HG02970 (cell line): ENCODE measurements around the gene TSC2.
"Not testable (repeated sequence)": the region's sequence is repeated elsewhere in the genome, so short reads cannot be mapped to it uniquely, and the experiment has no call there.

ENCODE experiments used
- ATAC-seq: cut with Tn5 transposase; IDR thresholded peaks from one replicate; pipeline ENCODE4 v1.9.1; 2021; ENCODE audit warnings: mild to moderate bottlenecking, moderate library complexity, moderate number of reproducible peaks; ENCODE audit not compliant: unreplicated experiment, low FRiP score

Gene TSC2

DNA sequence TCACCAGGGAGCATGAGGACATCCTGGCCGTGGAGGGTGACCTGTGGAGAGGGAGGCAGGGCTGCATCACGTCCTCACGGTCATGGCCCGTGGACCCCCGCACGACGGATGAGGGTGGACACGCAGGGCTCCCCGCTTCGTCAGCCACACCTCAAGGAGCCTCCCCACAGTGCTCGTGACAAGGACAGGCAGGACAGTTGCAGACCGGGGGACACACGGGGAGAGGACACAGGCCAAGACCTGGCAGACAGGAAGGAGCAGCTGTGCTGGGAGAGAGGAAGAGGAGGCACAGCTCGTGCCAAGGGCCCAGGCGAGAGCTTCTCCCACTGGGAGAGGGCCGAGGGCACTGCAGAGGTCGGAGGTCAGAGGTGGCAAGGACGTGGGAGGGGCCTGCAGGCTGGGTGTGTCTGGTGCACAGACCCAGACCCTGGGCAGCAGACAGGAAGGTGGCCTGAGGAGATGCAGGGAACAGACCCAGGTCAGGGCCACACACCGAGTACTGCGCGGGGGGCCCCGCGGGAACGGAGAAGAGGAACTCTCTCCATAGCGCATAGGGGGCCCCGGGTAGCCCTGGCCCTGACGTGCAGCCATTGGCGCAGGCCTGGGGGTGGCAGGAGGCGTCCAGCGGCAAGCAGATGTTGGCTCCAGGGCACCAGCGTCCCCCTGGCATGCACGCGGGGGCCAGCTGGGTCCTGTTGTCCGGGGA lies 67.3 kb downstream of the TSC2 start:
- ATAC-seq: not testable (repeated sequence)

DNA sequence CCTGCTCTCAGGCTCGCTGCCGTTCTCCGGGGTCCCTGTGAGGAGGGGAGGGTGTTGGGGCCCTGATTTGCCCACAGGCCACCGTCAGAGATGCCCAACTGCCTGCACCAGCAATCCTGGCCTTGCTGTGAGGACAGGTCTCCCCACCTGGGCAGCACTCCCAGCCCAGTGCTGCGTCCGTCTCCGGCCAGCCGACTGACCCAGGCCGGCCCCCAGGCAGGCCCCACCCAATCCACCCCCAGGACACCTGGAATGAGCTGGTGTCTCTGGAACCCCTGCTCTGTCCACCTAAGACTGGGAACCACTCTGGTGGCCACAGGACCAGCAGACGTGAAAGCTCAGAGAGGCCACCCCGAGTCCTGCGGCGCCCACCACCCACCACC lies 67.8 kb downstream of the TSC2 start:
- ATAC-seq: no peak

GRCh38 chr16:2116428-2116827 lies 68.6 kb downstream of the TSC2 start:
- ATAC-seq: not testable (repeated sequence)

- ATAC-seq: not testable (repeated sequence)
Observed at GRCh38 chr16:2117341-2117740, 69.6 kb downstream of the TSC2 start.

DNA sequence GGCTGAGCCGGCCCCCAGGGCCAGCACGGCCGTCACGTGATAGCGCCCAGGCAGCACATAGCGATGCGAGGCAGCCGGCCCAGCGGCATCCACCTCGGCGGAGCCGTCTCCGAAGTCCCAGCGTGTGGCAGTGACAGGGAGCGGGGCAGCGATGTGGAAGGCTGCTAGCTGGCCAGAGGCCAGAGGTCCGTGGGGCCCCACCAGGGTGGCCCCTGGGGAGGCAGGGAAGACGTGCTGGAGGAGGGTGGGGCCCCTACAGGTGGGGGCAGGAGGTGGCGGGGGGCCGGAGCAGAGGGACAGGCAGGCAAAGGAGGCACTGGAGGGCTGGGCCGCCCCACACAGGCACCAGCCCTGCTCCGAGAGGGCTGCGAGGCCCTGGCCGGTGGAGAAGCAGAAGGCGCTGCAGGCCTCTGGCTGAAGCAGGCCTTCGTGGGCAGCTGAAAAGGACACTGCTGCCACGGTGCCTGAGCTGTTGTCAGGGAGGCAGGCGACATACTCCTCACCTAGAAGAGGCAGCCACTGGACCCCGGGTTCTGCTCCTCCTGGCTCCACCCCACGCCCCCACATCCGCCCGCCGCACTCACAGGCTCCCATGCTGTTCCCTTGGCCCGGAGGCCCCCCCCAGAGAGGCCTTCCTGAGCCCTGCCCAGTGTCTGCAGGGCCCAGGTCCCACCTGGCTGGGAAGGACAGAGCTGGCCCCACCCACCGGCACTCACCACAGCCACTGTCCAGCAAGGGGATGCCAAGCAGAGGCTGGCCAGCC lies 70.4 kb downstream of the TSC2 start:
- ATAC-seq: not testable (repeated sequence)

- not testable (repeated sequence) for ATAC-seq
Observed at GRCh38 chr16:2121325-2121724, 73.5 kb downstream of the TSC2 start.

GRCh38 chr16:2121853-2122252 lies 74.1 kb downstream of the TSC2 start:
- ATAC-seq: no peak

GRCh38 chr16:2122429-2122828 lies 74.6 kb downstream of the TSC2 start:
- no peak for ATAC-seq

DNA sequence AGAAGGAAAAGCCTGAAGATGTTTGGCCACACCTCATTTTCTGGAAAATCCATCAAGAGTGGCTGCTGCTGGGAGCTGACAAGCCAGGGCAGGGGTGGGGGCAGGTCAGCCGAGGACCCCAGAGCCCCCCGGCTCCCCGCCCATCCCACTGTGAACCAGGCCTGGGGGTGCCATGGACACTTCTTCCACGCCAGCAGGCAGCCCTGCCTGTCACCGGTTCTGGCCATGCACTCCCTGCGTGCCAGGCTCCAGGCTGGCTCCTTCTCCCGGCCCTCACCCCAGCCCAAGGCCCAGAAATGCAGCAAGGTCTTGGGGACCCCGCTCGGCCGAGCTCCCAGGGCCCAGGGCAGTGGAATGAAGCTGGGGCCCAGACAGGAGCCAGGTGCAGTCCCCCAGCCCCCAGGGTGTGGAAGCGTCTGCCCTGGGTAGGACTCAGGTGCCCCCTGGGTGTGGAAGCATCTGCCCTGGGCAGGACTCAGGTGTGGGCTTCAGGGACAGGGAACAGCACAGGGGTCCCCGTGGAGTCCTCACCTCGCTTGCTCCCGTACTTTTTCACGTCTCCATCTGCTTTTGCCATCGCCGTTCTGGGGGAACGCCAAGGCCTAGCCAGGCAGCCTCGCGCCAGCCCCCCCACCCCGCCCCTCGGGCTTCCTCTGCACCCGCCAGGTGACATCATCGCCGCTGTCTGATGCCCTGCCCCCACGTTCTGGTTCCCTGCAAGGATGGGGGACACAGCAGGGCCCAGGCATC lies 75.3 kb downstream of the TSC2 start:
- not testable (repeated sequence) for ATAC-seq

DNA sequence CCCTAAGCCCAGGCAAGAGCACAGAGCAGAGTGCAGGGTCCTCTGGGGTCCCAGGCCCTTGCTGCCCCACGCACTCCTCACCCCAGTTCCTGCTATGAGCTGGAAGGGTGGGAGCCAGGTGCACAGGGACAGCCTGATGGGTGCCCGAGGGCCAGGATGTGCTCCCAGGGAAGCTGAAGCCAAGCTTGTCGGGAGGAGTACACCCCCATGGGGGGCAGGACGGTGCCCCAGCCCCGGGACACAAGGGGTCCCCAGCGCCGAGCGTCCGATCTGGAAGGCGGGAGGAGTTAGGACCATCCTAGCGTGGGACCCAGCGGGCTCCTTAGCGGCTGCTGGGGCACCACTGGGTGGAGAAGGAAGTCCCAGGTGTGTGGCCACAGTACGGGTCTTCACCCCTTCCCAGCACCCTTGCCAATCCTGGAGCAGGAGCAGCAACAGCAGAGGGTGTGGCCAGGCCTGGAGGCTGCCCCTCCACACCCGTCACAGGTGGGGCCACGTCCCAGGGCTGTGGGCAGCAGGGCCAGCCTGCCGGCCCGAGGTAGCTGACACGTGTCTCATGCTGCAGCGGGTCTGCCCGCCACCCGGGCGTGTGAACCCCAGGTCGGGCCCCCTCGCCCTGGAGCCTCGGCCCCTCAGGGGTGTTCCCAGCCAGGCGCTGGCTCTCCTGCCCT lies 76.1 kb downstream of the TSC2 start:
- ATAC-seq: not testable (repeated sequence)

GRCh38 chr16:2124377-2124693 lies 76.5 kb downstream of the TSC2 start:
- ATAC-seq: not testable (repeated sequence)

- not testable (repeated sequence) for ATAC-seq
Observed at GRCh38 chr16:2124694-2125444, 77.1 kb downstream of the TSC2 start.

- ATAC-seq: not testable (repeated sequence)
Observed at GRCh38 chr16:2125609-2126008, 77.8 kb downstream of the TSC2 start.

DNA sequence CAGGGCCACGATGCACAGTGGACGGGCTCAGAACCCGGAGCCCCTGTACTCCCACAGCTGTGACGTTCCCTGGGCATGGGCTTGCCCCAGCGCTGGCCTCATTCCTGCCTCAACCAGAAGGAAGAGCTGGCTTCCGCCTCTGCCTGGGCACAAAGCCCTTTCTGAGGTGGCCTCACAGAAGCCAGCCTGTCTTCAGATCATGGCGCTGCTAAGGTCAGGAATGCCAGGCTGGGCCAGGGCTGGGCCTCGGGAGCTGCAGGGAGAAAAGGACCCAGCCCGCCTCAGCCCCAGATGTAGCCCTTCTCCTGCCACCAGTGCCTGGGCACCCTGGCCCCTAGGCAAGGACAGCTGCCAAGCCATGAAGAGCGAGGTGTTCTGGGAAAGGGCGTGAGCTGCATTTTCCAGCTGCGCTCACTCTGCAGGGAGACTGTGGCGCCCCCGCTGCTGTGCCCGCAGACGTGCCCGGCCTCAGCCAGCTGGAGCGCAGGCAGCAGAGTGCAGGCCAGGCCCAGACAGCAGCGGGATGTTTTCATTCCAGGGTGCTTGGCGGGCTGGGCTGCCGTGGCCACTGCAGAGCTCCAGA lies 78.5 kb downstream of the TSC2 start:
- ATAC-seq: not testable (repeated sequence)

DNA sequence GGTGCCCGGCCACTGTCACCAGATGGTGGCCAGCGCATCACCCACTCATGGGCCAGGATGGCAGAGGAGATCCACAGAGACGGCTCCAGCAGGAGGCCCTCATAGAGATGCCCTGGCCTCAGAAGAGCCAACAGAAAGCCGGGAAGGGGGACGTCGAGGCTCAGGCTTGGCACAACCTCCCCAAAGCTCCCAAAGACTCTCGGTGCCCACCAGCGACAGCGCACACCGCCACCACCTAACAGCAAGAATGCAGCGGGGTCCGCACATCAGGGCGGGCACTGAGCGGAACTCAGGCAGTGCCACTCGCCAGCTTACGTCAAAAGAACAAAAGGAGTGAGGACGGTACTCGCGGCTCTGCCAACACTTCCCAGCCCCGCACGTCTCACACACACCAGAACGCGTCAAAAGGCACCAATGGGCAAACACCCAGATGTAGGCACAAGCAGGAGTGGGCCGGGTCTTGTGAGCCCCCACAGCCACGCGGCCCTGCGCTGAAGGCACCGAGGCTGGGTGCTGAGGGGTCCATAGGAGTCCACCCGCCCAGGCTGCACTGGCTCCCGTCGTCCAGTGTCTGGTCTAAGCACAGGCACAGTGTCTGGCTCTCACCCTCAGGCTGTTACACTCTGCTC lies 79.3 kb downstream of the TSC2 start:
- not testable (repeated sequence) for ATAC-seq

- ATAC-seq: not testable (repeated sequence)
Observed at GRCh38 chr16:2127630-2128280, 80.0 kb downstream of the TSC2 start.

DNA sequence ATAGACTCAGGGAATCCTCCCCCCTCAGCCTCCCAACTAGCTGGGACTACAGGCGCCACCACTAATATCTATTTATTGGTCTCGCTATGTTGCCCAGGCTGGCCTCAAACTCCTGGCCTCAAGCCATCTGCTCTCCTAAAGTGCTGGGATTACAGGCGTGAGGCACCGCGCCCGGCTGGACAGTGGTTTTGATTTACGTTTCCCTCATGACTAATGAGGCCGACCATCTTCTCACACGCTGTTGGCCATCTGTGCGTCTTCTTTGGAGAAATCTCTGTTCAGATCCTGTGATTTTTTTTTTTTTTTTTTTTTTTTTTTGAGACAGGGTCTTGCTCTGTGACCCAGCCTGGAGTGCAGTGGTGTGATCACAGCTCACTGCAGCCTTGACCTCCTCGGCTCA lies 81.5 kb downstream of the TSC2 start:
- not testable (repeated sequence) for ATAC-seq

- not testable (repeated sequence) for ATAC-seq
Observed at GRCh38 chr16:2129890-2130447, 82.2 kb downstream of the TSC2 start.
